Kidney (tissue), 14 donors: ENCODE data around the gene DLX1. TPM values are rescaled to one million over a fixed set of nuclear protein-coding genes. Genes with fewer than 3 reads are reported as not detected.

Experiments
- DNase-seq, 5 donors: peaks; one replicate each; pipeline ENCODE4 v3.0.0-alpha.2; 2013 to 2020
- FAIRE-seq: peaks from 2 replicates; lab custom pipeline; 2012; peaks lifted over from hg19 to GRCh38; lab: Jason Lieb, UNC
- H3K27ac ChIP-seq, 2 donors: one replicate each; pipeline ENCODE4 v1.7.0; 2013; ENCODE audit warnings: low read depth in 2 of 2, low read length in 2 of 2, inconsistent platforms in 1 of 2
- H3K27me3 ChIP-seq: one replicate; pipeline ENCODE4 v1.7.1; 2013; ENCODE audit warnings: low read length, inconsistent platforms; ENCODE audit not compliant: control insufficient read depth, insufficient read depth
- H3K36me3 ChIP-seq, 3 donors: one replicate each; pipeline versions ENCODE4 v1.7.0 to v1.7.1; 2013; ENCODE audit warnings: low read length in 3 of 3, control low read depth in 1 of 3, inconsistent platforms in 1 of 3; ENCODE audit not compliant: insufficient read depth in 3 of 3, control insufficient read depth in 2 of 3
- H3K4me1 ChIP-seq, 3 donors: one replicate each; pipeline versions ENCODE4 v1.7.0 to v1.7.1; 2013; ENCODE audit warnings: low read length in 3 of 3, inconsistent platforms in 1 of 3, low read depth in 1 of 3; ENCODE audit not compliant: control insufficient read depth in 2 of 3, insufficient read depth in 2 of 3
- H3K4me3 ChIP-seq, 3 donors: one replicate each; pipeline versions ENCODE4 v1.7.0 to v1.8.1; 2013; ENCODE audit warnings: low read length in 3 of 3, control low read depth in 1 of 3, inconsistent platforms in 1 of 3
- H3K9ac ChIP-seq, 3 donors: one replicate each; pipeline versions ENCODE4 v1.7.0 to v1.7.1; 2013; ENCODE audit warnings: low read length in 3 of 3, control low read depth in 1 of 3, inconsistent platforms in 1 of 3
- H3K9me3 ChIP-seq, 3 donors: one replicate each; pipeline versions ENCODE4 v1.7.0 to v1.7.1; 2013; ENCODE audit warnings: low read length in 3 of 3, control low read depth in 1 of 3, inconsistent platforms in 1 of 3; ENCODE audit not compliant: control insufficient read depth in 2 of 3, insufficient read depth in 1 of 3
- CTCF ChIP-seq: IDR thresholded peaks from 3 replicates; pipeline ENCODE4 v1.5.1; 2012; ENCODE audit warnings: mild to moderate bottlenecking, moderate library complexity, borderline replicate concordance; ENCODE audit not compliant: insufficient read depth; ENCODE audit errors: extremely low read depth
- intact Hi-C: fragments of 100-400 bp; cut with DNase I; formaldehyde crosslinking; loops from one replicate; pipeline ENCODE4 v1.11.1; 2022
- polyA plus RNA-seq: library from polyadenylated mRNA; stranded (reverse); fragments of 350-450 nt; fragmentation: Illumina TruSeq; extraction: RNeasy Lipid Tissue Mini Kit (QIAGEN cat#74804); gene quantifications from one replicate; pipeline ENCODE4 v1.2.3, GENCODE V29; 2014; ENCODE audit warnings: low read depth, low replicate concordance; ENCODE audit not compliant: insufficient read depth
- total RNA-seq: library from RNA; stranded (reverse); fragmentation: NEBNext Ultra II Directional; extraction: Animal tissue kit (Norgen Biotek cat#: 25700); gene quantifications from one replicate; pipeline ENCODE4 v1.2.1, GENCODE V29; 2021
- donor health status: control.
- donor health status: control.
- donor health status: control.
- donor health status: control.
- donor health status: control.
- donor health status: DM: yes; HTN: yes; CAD: no.
- donor health status: Normal renal cell carcinoma (clear cell type).

The DLX1 gene
- total and polyA plus RNA-seq, 2 donors from 2014 or later = not detected

- no peak for TF ChIP-seq CTCF
- Histone ChIP-seq H3K27me3 (peaks cover 1% of the 10 kb centered on the region), H3K36me3 (no peaks in the 10 kb centered on the region), H3K4me3 (no peak overlapping the region), H3K9me3 (no peaks in the 10 kb centered on the region), H3K27ac (no peak overlapping the region), H3K9ac (no peak overlapping the region), H3K4me1 (no peaks in the 10 kb centered on the region)
- DNase-seq (no peak), FAIRE-seq (no peak)
- intact Hi-C loops = no loop called here
Observed at GRCh38 chr2:172114579-172114978, 29.3 kb downstream of the DLX1 start.

GRCh38 chr2:172116107-172116506 lies 30.8 kb downstream of the DLX1 start:
- Histone ChIP-seq H3K27ac (no peak overlapping the region), H3K36me3 (no peaks in the 10 kb centered on the region), H3K27me3 (no peaks in the 10 kb centered on the region), H3K4me3 (no peak overlapping the region), H3K9ac (no peak overlapping the region), H3K9me3 (no peaks in the 10 kb centered on the region), H3K4me1 (no peaks in the 10 kb centered on the region)
- intact Hi-C loops = no loop called here
- FAIRE-seq (no peak), DNase-seq (no peak)
- no peak for TF ChIP-seq CTCF

GRCh38 chr2:172119089-172119488 lies 33.8 kb downstream of the DLX1 start:
- no peaks in the 10 kb centered on the region for H3K36me3 ChIP-seq
- no peaks in the 10 kb centered on the region for H3K9me3 ChIP-seq
- H3K4me1 ChIP-seq = no peaks in the 10 kb centered on the region
- no peak for FAIRE-seq
- DNase-seq = no peak
- intact Hi-C loops = no loop called here
- no peaks in the 10 kb centered on the region for H3K27me3 ChIP-seq
- H3K9ac ChIP-seq = no peak overlapping the region
- no peak for TF ChIP-seq CTCF
- no peak overlapping the region for H3K27ac ChIP-seq
- no peak overlapping the region for H3K4me3 ChIP-seq

GRCh38 chr2:172120118-172120517 lies 34.8 kb downstream of the DLX1 start:
- no peak for FAIRE-seq
- no peak for DNase-seq
- Histone ChIP-seq H3K36me3 (no peaks in the 10 kb centered on the region), H3K9ac (no peak overlapping the region), H3K27ac (no peak overlapping the region), H3K27me3 (no peaks in the 10 kb centered on the region), H3K4me1 (no peaks in the 10 kb centered on the region), H3K9me3 (no peaks in the 10 kb centered on the region), H3K4me3 (no peak overlapping the region)
- intact Hi-C loops = no loop called here
- TF ChIP-seq CTCF = no peak
